K562 treated with DMSO at 1 percent for 24 hours (cell line): ENCODE results near the gene SH3GLB2. TPM values are rescaled to one million over a fixed set of nuclear protein-coding genes. Genes with fewer than 3 reads are reported as not detected.

ENCODE experiments used
- total RNA-seq: library from RNA; unstranded; fragments of 300-600 nt; gene quantifications from 2 replicates; pipeline ENCODE4 v1.2.3, GENCODE V29; 2022; ENCODE audit warnings: low read depth; ENCODE audit not compliant: insufficient read depth

The SH3GLB2 gene
- 78.8 and 86.0 TPM in 2 replicates for total RNA-seq

GRCh38 chr9:129028192-129028966 lies at the start of gene SH3GLB2:
SH3GLB2 (minus strand) TSS chr9:129028331; CDS start chr9:129028154, 177 bp downstream.

GRCh38 chr9:129036241-129036922 lies 8.3 kb upstream of the SH3GLB2 start, which contains the start of gene MIGA2:
MIGA2 (plus strand) TSS chr9:129036626; CDS start chr9:129040595, 3,969 bp downstream.

Other genes starting within 250 kb of the SH3GLB2 start
- 48.1 and 49.2 TPM in 2 replicates for gene TBC1D13, start 241.1 kb downstream of the SH3GLB2 start, total RNA-seq
- gene ENDOG, start 209.8 kb downstream of the SH3GLB2 start, total RNA-seq: 217 and 239 TPM in 2 replicates
- gene SPOUT1, start 198.5 kb downstream of the SH3GLB2 start, total RNA-seq: 28.2 and 29.7 TPM in 2 replicates
- gene KYAT1, start 146.4 kb downstream of the SH3GLB2 start, total RNA-seq: 18.6 and 23.8 TPM in 2 replicates
- gene LRRC8A, start 146.2 kb downstream of the SH3GLB2 start, total RNA-seq: 41.7 and 44.5 TPM in 2 replicates
- 0.73 and 0.95 TPM in 2 replicates for gene PHYHD1, start 107.3 kb downstream of the SH3GLB2 start, total RNA-seq
- gene DOLK, start 80.7 kb downstream of the SH3GLB2 start, total RNA-seq: 21.9 and 23.8 TPM in 2 replicates
- 63.9 and 64.0 TPM in 2 replicates for gene NUP188, start 80.6 kb downstream of the SH3GLB2 start, total RNA-seq
- 26.6 and 38.2 TPM in 2 replicates for gene MIGA2, start 8.3 kb upstream of the SH3GLB2 start, total RNA-seq
- gene DOLPP1, start 52.8 kb upstream of the SH3GLB2 start, total RNA-seq: 22.2 and 23.3 TPM in 2 replicates
- 35.0 and 37.3 TPM in 2 replicates for gene CRAT, start 82.5 kb upstream of the SH3GLB2 start, total RNA-seq
- 131 and 137 TPM in 2 replicates for gene PTPA, start 83.1 kb upstream of the SH3GLB2 start, total RNA-seq
- 11.0 and 12.0 TPM in 2 replicates for gene IER5L, start 149.9 kb upstream of the SH3GLB2 start, total RNA-seq